UCSD-AML1 (cell line): ENCODE data around the gene RSF1.

Experiments
- DNase-seq: peaks from one replicate; lab custom pipeline; 2025; ENCODE audit not compliant: unreplicated experiment; lab: John Stamatoyannopoulos, UW

The RSF1 gene

GRCh38 chr11:77806415-77806814, 14.1 kb downstream of the RSF1 start:
- no peak for DNase-seq

GRCh38 chr11:77801477-77801876, 19.0 kb downstream of the RSF1 start:
- no peak for DNase-seq

- DNase-seq, result no peak
Observed at GRCh38 chr11:77800449-77800848, 20.1 kb downstream of the RSF1 start.

GRCh38 chr11:77799338-77799737, 21.2 kb downstream of the RSF1 start:
- no peak for DNase-seq

- no peak for DNase-seq
Observed at GRCh38 chr11:77793972-77794371, 26.6 kb downstream of the RSF1 start.

GRCh38 chr11:77791301-77791700, 29.2 kb downstream of the RSF1 start:
- no peak for DNase-seq

- no peak for DNase-seq
Observed at GRCh38 chr11:77789731-77790476, 30.6 kb downstream of the RSF1 start.

- DNase-seq, result no peak
Observed at GRCh38 chr11:77789061-77789730, 31.3 kb downstream of the RSF1 start.

GRCh38 chr11:77784572-77784971, 36.0 kb downstream of the RSF1 start:
- DNase-seq, result no peak

- no peak for DNase-seq
Observed at GRCh38 chr11:77783025-77783424, 37.5 kb downstream of the RSF1 start.

- DNase-seq, result no peak
Observed at GRCh38 chr11:77779935-77780334, 40.6 kb downstream of the RSF1 start.

- no peak for DNase-seq
Observed at GRCh38 chr11:77778549-77778948, 42.0 kb downstream of the RSF1 start.

- no peak for DNase-seq
Observed at GRCh38 chr11:77778118-77778517, 42.4 kb downstream of the RSF1 start.

- DNase-seq, result no peak
Observed at GRCh38 chr11:77776455-77776854, 44.1 kb downstream of the RSF1 start.

GRCh38 chr11:77775936-77776335, 44.6 kb downstream of the RSF1 start:
- DNase-seq, result no peak

- no peak for DNase-seq
Observed at GRCh38 chr11:77771135-77771534, 49.4 kb downstream of the RSF1 start.

GRCh38 chr11:77770629-77771028, 49.9 kb downstream of the RSF1 start:
- no peak for DNase-seq

- DNase-seq, result no peak
Observed at GRCh38 chr11:77762426-77762825, 58.1 kb downstream of the RSF1 start.

- DNase-seq, result no peak
Observed at GRCh38 chr11:77761491-77761890, 59.0 kb downstream of the RSF1 start.

GRCh38 chr11:77758331-77758730, 62.2 kb downstream of the RSF1 start:
- DNase-seq, result no peak

GRCh38 chr11:77753230-77753629, 67.3 kb downstream of the RSF1 start:
- no peak for DNase-seq

- no peak for DNase-seq
Observed at GRCh38 chr11:77752516-77752915, 68.0 kb downstream of the RSF1 start.
